IPS-18a (cell line): ENCODE data around the gene HUWE1.

Experiments used
- H3K27ac ChIP-seq: one replicate; pipeline ENCODE4 v1.5.1; 2013; ENCODE audit warnings: low read length
- H3K27me3 ChIP-seq: one replicate; pipeline ENCODE4 v1.6.1; 2013; ENCODE audit warnings: mild to moderate bottlenecking, low read length; ENCODE audit not compliant: control insufficient read depth, insufficient read depth
- H3K36me3 ChIP-seq: one replicate; pipeline ENCODE4 v1.6.1; 2013; ENCODE audit warnings: low read depth, low read length; ENCODE audit not compliant: control insufficient read depth
- H3K4me1 ChIP-seq: one replicate; pipeline ENCODE4 v1.6.1; 2013; ENCODE audit warnings: low read depth, low read length; ENCODE audit not compliant: control insufficient read depth
- H3K4me3 ChIP-seq: one replicate; pipeline ENCODE4 v1.5.1; 2013; ENCODE audit warnings: low read length
- H3K9ac ChIP-seq: one replicate; pipeline ENCODE4 v1.6.1; 2013; ENCODE audit warnings: mild to moderate bottlenecking, low read length, moderate library complexity
- H3K9me3 ChIP-seq: one replicate; pipeline ENCODE4 v1.6.1; 2013; ENCODE audit warnings: low read depth, low read length; ENCODE audit not compliant: control insufficient read depth

HUWE1 gene

DNA sequence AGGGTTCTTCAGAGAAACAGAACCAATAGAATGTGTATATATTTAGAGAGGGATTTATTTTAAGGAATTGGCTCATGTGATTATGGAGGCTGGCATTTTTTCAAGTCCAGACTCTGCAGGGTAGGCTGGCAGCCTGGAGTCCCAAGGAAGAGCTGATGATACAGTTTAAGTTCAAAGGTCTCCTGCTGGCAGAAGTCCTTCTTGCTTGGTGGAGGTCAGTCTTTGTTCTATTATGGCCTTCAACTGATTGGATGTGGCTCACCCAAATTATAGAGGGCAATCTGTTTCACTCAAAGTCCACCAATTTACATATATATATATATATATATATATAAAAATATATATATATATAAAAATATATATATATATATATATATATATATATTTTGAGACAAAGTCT is 200.2 kb downstream of the HUWE1 start:
- no peak overlapping the region for H3K9ac ChIP-seq
- no peaks in the 10 kb centered on the region for H3K27me3 ChIP-seq
- H3K27ac ChIP-seq, result no peak overlapping the region

GRCh38 chrX:53483838-53484405 is 202.6 kb downstream of the HUWE1 start:
- H3K4me3 ChIP-seq, result no peak overlapping the region
- H3K9me3 ChIP-seq, result peaks cover 11% of the 10 kb centered on the region
- H3K27ac ChIP-seq, result no peak overlapping the region
- H3K9ac ChIP-seq, result no peak overlapping the region
- no peaks in the 10 kb centered on the region for H3K4me1 ChIP-seq
- no peaks in the 10 kb centered on the region for H3K36me3 ChIP-seq
- no peaks in the 10 kb centered on the region for H3K27me3 ChIP-seq

More for the DNA sequence above, 200.2 kb downstream of the HUWE1 start:
- Histone ChIP-seq H3K36me3 (no peaks in the 10 kb centered on the region), H3K9me3 (peaks cover 13% of the 10 kb centered on the region), H3K4me3 (no peak overlapping the region), H3K4me1 (no peaks in the 10 kb centered on the region)

DNA sequence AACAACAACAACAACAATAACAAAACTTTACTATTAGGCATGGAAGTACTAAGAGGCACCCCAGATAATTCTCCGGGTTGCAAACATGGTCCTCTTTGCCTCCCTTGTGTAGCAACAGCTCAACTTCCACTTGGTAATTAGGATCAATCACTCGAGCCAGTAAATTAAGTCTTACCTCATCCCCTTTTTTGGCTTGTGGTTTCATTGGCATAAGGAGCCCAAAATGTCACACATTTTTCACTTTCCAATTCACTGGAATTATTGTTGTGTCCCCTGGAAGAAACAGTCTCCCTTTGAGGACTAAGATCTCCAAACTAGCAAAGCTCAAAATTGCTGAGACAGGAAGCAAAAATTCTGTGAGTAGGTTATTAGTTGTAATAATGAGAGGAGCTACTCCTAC is 203.1 kb downstream of the HUWE1 start:
- Histone ChIP-seq H3K27me3 (no peaks in the 10 kb centered on the region), H3K4me3 (no peak overlapping the region), H3K4me1 (no peaks in the 10 kb centered on the region), H3K9me3 (peaks cover 11% of the 10 kb centered on the region), H3K9ac (no peak overlapping the region), H3K36me3 (no peaks in the 10 kb centered on the region), H3K27ac (no peak overlapping the region)
